GM12878 (cell line): ENCODE measurements around the gene FGFR1OP2. TPM values are rescaled to one million over a fixed set of nuclear protein-coding genes. Genes with fewer than 3 reads are reported as not detected.

Source experiments
- ATAC-seq: fragments of 200-7000 bp; cut with Tn5 transposase; 3 replicates; pipeline ENCODE4 v1.9.1; 2020; ENCODE audit warnings: mild to moderate bottlenecking, moderate library complexity
- BruUV-seq: library from RNA; stranded (reverse); fragments of 400-500 nt; replicated peaks from 2 replicates; lab custom pipeline; 2021; lab: Mats Ljungman, UMichigan
- CTCF ChIA-PET: fragments of 300-600 bp; sonication (Branson Sonifier 250); formaldehyde crosslinking; extraction: SDS; loops from one replicate; lab custom pipeline; 2021; ENCODE audit warnings: inconsistent platforms; lab: Yijun Ruan, JAX
- POLR2A ChIA-PET: fragments of 350-600 bp; formaldehyde crosslinking; extraction: SDS; loops from one replicate; lab custom pipeline; 2021; ENCODE audit warnings: inconsistent platforms; lab: Charles Lee
- RAD21 ChIA-PET: fragments of 300-600 bp; sonication (Branson Sonifier 250); formaldehyde crosslinking; loops from one replicate; lab custom pipeline; 2023; ENCODE audit warnings: antibody characterized with exemption; ENCODE audit not compliant: unreplicated experiment; lab: Charles Lee
- SMC1A ChIA-PET: fragments of 300-600 bp; sonication (Branson Sonifier 250); formaldehyde crosslinking; loops from one replicate; lab custom pipeline; 2023; ENCODE audit not compliant: unreplicated experiment, uncharacterized antibody; lab: Charles Lee
- DNase-seq: peaks from one replicate; pipeline ENCODE4 v3.0.0-alpha.2; 2011; ENCODE audit warnings: low read depth, low spot score
- FAIRE-seq: peaks from 3 replicates; lab custom pipeline; 2011; peaks lifted over from hg19 to GRCh38; lab: Jason Lieb, UNC
- H2AFZ ChIP-seq: 2 replicates; pipeline ENCODE4 v1.6.0; 2011; ENCODE audit warnings: low read depth, low read length, control low read depth; ENCODE audit not compliant: control insufficient read depth
- H3K27ac ChIP-seq: 2 replicates; pipeline ENCODE4 v1.5.1; 2011; ENCODE audit warnings: control low read depth; ENCODE audit not compliant: control insufficient read depth, insufficient read depth
- H3K27me3 ChIP-seq, 2 experiments: replicated peaks in 1 of 2; 2 replicates each; pipeline versions ENCODE4 v1.6.0 to v1.6.1; 2011; ENCODE audit warnings: low read length in 1 of 2; ENCODE audit not compliant: control insufficient read depth in 2 of 2, insufficient read depth in 2 of 2
- H3K36me3 ChIP-seq, 2 experiments: 2 replicates each; pipeline ENCODE4 v1.5.1; 2011; ENCODE audit warnings: low read length in 1 of 2; ENCODE audit not compliant: control insufficient read depth in 2 of 2, insufficient read depth in 2 of 2
- H3K4me1 ChIP-seq: 2 replicates; pipeline ENCODE4 v1.6.1; 2011; ENCODE audit warnings: mild to moderate bottlenecking, low read length, moderate library complexity, mixed read lengths; ENCODE audit not compliant: control insufficient read depth, insufficient read depth
- H3K4me2 ChIP-seq: 2 replicates; pipeline ENCODE4 v1.6.0; 2011; ENCODE audit warnings: control low read depth; ENCODE audit not compliant: control insufficient read depth, insufficient read depth
- H3K4me3 ChIP-seq: fragments of 200-600 bp; sonication (generic); 2 replicates; pipeline ENCODE4 v1.5.1; 2016
- H3K79me2 ChIP-seq: 2 replicates; pipeline ENCODE4 v1.6.0; 2011; ENCODE audit warnings: low read length; ENCODE audit not compliant: control insufficient read depth, insufficient read depth
- H3K9ac ChIP-seq: 2 replicates; pipeline ENCODE4 v1.8.0; 2011; ENCODE audit warnings: low read length, control low read depth, mixed read lengths; ENCODE audit not compliant: control insufficient read depth, insufficient read depth
- H3K9me3 ChIP-seq: replicated peaks from 3 replicates; pipeline ENCODE4 v1.5.1; 2011; ENCODE audit warnings: mild to moderate bottlenecking, low read length; ENCODE audit not compliant: control insufficient read depth, insufficient read depth
- H4K20me1 ChIP-seq: 2 replicates; pipeline ENCODE4 v1.6.0; 2011; ENCODE audit not compliant: control insufficient read depth, insufficient read depth
- EED ChIP-seq: sonication (generic); IDR thresholded peaks from 2 replicates; pipeline ENCODE4 v1.6.1; 2016; ENCODE audit warnings: antibody characterized with exemption, low read depth
- IKZF1 ChIP-seq: fragments of 450-650 bp; conservative IDR thresholded peaks from 2 replicates; pipeline ENCODE4 v1.6.1; 2017; ENCODE audit warnings: antibody characterized with exemption, mild to moderate bottlenecking
- JUNB ChIP-seq: IDR thresholded peaks from 2 replicates; pipeline ENCODE4 v1.6.1; 2016; ENCODE audit warnings: antibody characterized with exemption, mild to moderate bottlenecking
- KLF5 ChIP-seq: fragments of 450-650 bp; IDR thresholded peaks from 2 replicates; pipeline ENCODE4 v1.6.1; 2014; ENCODE audit warnings: mild to moderate bottlenecking; ENCODE audit not compliant: partially characterized antibody
- NFXL1 ChIP-seq: fragments of 450-650 bp; IDR thresholded peaks from 2 replicates; pipeline ENCODE4 v1.6.1; 2017; ENCODE audit warnings: antibody characterized with exemption, mild to moderate bottlenecking, borderline replicate concordance
- TCF3 ChIP-seq: IDR thresholded peaks from 2 replicates; pipeline ENCODE4 v1.6.1; 2012; ENCODE audit warnings: low read depth, mild to moderate bottlenecking, low read length, borderline replicate concordance; ENCODE audit not compliant: insufficient read depth
- WGBS: methylation state at CpG from one replicate; pipeline ENCODE4 v1.1.6; 2016; ENCODE audit warnings: low lambda C conversion rate; ENCODE audit not compliant: insufficient replicate concordance, insufficient coverage; ENCODE audit errors: missing lambda C conversion rate; 5-methylcytosine and 5-hydroxymethylcytosine counted together
- in situ Hi-C: fragments of 300-500 bp; cut with MboI; formaldehyde crosslinking; loops from 9 replicates; pipeline ENCODE4 v1.14.3; 2018; ENCODE audit warnings: mixed read lengths
- intact Hi-C: fragments of 100-400 bp; cut with micrococcal nuclease; formaldehyde crosslinking; loops from one replicate; pipeline ENCODE4 v1.14.2; 2022; ENCODE audit not compliant: unreplicated experiment
- polyA plus RNA-seq, 11 experiments: library from polyadenylated mRNA; depleted of rRNA in 4 of 11; unstranded in 6 of 11; stranded (reverse) in 5 of 11; fragments of >200 nt; fragmentation: Nextera tagmentation in 4 of 11; fragmentation: Illumina TruSeq in 1 of 11; extraction: Ambion mirVana in 4 of 11; extraction: Trizol in 1 of 11; gene quantifications; 1 replicate in 1 of 11; 2 replicates in 10 of 11; pipeline versions ENCODE4 v1.2.1 to v1.2.3, GENCODE V29; 2011 to 2016; ENCODE audit warnings: inconsistent platforms in 2 of 11, missing spikeins in 2 of 11, low read depth in 1 of 11
- total RNA-seq, 4 experiments: library from RNA; depleted of rRNA in 3 of 4; stranded (reverse); fragments of >200 nt in 3 of 4; fragmentation: Illumina TruSeq in 1 of 4; extraction: Trizol in 1 of 4; gene quantifications; 2 replicates each; pipeline versions ENCODE4 v1.2.1 to v1.2.3, GENCODE V29; 2013 to 2021

FGFR1OP2 gene
- total and polyA plus RNA-seq, 10 of the 15 experiments (the other 5 are each of a cell fraction or from before 2014, with no cell fraction given): 28.5 to 59.1 (median 38.3) TPM

- peaks cover 6 to 21% of the 10 kb centered on the region in 2 experiments; a peak in 3 of 4 replicates for H3K36me3 ChIP-seq
- SMC1A ChIA-PET: interaction anchor here (1.0 to 2.0 kb wide), 3 partner anchors 24 to 69 kb away, joined by 3 to 6 read pairs (median 4); no protein-coding TSS in a partner anchor
These were observed 57.4 kb downstream of the FGFR1OP2 start for GRCh38 chr12:26995706-26996105.

GRCh38 chr12:26997003-26997402 is 58.7 kb downstream of the FGFR1OP2 start:
- H3K9me3 ChIP-seq: no peaks in the 10 kb centered on the region; the same call in 2 of the 3 replicates
- no peak overlapping the region for H3K9ac ChIP-seq
- intact Hi-C loops (no loop called here), in situ Hi-C loops (no loop called here)
- no TSS peak for BruUV-seq
- DNase-seq: no peak
- no peak overlapping the region for H2AFZ ChIP-seq
- H3K4me2 ChIP-seq: no peak overlapping the region
- ChIA-PET CTCF (interaction anchor here (0.7 kb wide), 1 partner anchor 677 kb away, joined by 3 read pairs; no protein-coding TSS in a partner anchor), SMC1A (interaction anchor here (0.8 to 2.0 kb wide), 4 partner anchors 25 to 60 kb away, joined by 3 to 6 read pairs (median 4); no protein-coding TSS in a partner anchor), POLR2A (interaction anchor here (0.9 kb wide), 1 partner anchor 25 kb away, joined by 3 read pairs; no protein-coding TSS in a partner anchor)
- H4K20me1 ChIP-seq: no peaks in the 10 kb centered on the region
- H3K36me3 ChIP-seq: peaks cover 6 to 24% of the 10 kb centered on the region in 2 experiments; a peak in 3 of 4 replicates
- no peaks in the 10 kb centered on the region; the same call in 1 of the 2 replicates for H3K4me1 ChIP-seq
- H3K27me3 ChIP-seq: no peaks in the 10 kb centered on the region
- no peak overlapping the region for H3K27ac ChIP-seq
- TF ChIP-seq IKZF1: no peak
- TF ChIP-seq, all 136 proteins: peak for 0
- Histone ChIP-seq H3K79me2 (peaks cover 4% of the 10 kb centered on the region), H3K4me3 (no peak overlapping the region)
- WGBS: 94% methylated on average over 2 of the region's 2 CpGs
- FAIRE-seq (no peak), ATAC-seq (no peak)
- RAD21 ChIA-PET: interaction anchor here (1.2 kb wide), 1 partner anchor 309 kb away, joined by 3 read pairs; no protein-coding TSS in a partner anchor

More at GRCh38 chr12:26995706-26996105, 57.4 kb downstream of the FGFR1OP2 start:
- no TSS peak for BruUV-seq
- CTCF ChIA-PET: interaction anchor here (0.6 to 1.5 kb wide), 6 partner anchors 10 to 389 kb away, joined by 3 to 4 read pairs (median 3); no protein-coding TSS in a partner anchor
- no peaks in the 10 kb centered on the region; the same call in none of the 2 replicates for H3K79me2 ChIP-seq
- no peak for DNase-seq
- TF ChIP-seq JUNB (no peak), KLF5 (no peak), TCF3 (no peak), EED (no peak), NFXL1 (no peak)
- TF ChIP-seq, all 136 proteins: peak for 0
- ChIA-PET RAD21 (interaction anchor here (0.6 to 1.1 kb wide), 2 partner anchors 19 to 141 kb away, joined by 3 read pairs; no protein-coding TSS in a partner anchor), POLR2A (no interaction called here)
- Histone ChIP-seq H4K20me1 (no peaks in the 10 kb centered on the region), H3K4me1 (no peaks in the 10 kb centered on the region; the same call in 1 of the 2 replicates), H3K27me3 (no peaks in the 10 kb centered on the region), H3K9ac (no peak overlapping the region), H3K27ac (no peak overlapping the region), H2AFZ (no peak overlapping the region), H3K4me3 (no peak overlapping the region), H3K4me2 (no peak overlapping the region), H3K9me3 (no peaks in the 10 kb centered on the region; the same call in 2 of the 3 replicates)
- FAIRE-seq (no peak), ATAC-seq (no peak)
- in situ Hi-C loops (no loop called here), intact Hi-C loops (no loop called here)
- 66% methylated on average over 2 of the region's 2 CpGs for WGBS
